ENCODE results near the gene CT47B1.
"Not testable (repeated sequence)": the region's sequence is repeated elsewhere in the genome, so short reads cannot be mapped to it uniquely, and the experiment has no call there.

Gene CT47B1

GRCh38 chrX:120875766-120876165, at the start of gene CT47B1:
Gene CT47B1, minus strand, starts transcription at chrX:120875866. Its CDS starts 196 bp downstream, at chrX:120875670.
- DNase-seq, result not testable (repeated sequence)

- no peak for DNase-seq
Observed at GRCh38 chrX:120874678-120875557, 748 bp downstream of the CT47B1 start.

- DNase-seq, result no peak
Observed at GRCh38 chrX:120857240-120857639, 18.4 kb downstream of the CT47B1 start.

GRCh38 chrX:120840827-120841226, 34.8 kb downstream of the CT47B1 start:
- no peak for DNase-seq

GRCh38 chrX:120839491-120839890, 36.2 kb downstream of the CT47B1 start:
- no peak for DNase-seq

GRCh38 chrX:120827213-120827612, 48.5 kb downstream of the CT47B1 start:
- not testable (repeated sequence) for DNase-seq

GRCh38 chrX:120825146-120825545, 50.5 kb downstream of the CT47B1 start:
- no peak for DNase-seq

- DNase-seq, result no peak
Observed at GRCh38 chrX:120824021-120824420, 51.6 kb downstream of the CT47B1 start.

- no peak for DNase-seq
Observed at GRCh38 chrX:120823556-120823955, 52.1 kb downstream of the CT47B1 start.
